HCT116 (cell line): ENCODE data around the gene TSKU.

Experiments used
- ATF3 ChIP-seq: IDR thresholded peaks from 2 replicates; pipeline ENCODE4 v1.6.1; 2012
- EZH2 ChIP-seq: fragments of 200-600 bp; sonication (generic); IDR thresholded peaks from 2 replicates; pipeline ENCODE4 v1.6.1; 2017; ENCODE audit warnings: antibody characterized with exemption, mixed run types
- POLR2A ChIP-seq: IDR thresholded peaks from 2 replicates; pipeline ENCODE4 v1.7.0; 2011; ENCODE audit warnings: borderline replicate concordance; ENCODE audit not compliant: insufficient read depth, insufficient read length; ENCODE audit errors: extremely low read depth
- TCF7L2 ChIP-seq: IDR thresholded peaks from 2 replicates; pipeline ENCODE4 v1.7.0; 2011; ENCODE audit warnings: borderline replicate concordance, inconsistent platforms; ENCODE audit not compliant: insufficient read depth, insufficient read length; ENCODE audit errors: extremely low read depth
- YY1 ChIP-seq: IDR thresholded peaks from 2 replicates; pipeline ENCODE4 v1.6.1; 2011; ENCODE audit warnings: low read length, low read depth, moderate library complexity, mild to moderate bottlenecking; ENCODE audit not compliant: insufficient replicate concordance; ENCODE audit errors: extremely low read depth
- ZNF274 ChIP-seq: fragments of 200-500 bp; sonication (Bioruptor generic); IDR thresholded peaks from 2 replicates; pipeline ENCODE4 v1.6.1; 2014; ENCODE audit warnings: mild to moderate bottlenecking, low read depth, low read length, inconsistent platforms
- TF ChIP-seq, protein P1 (sequence below), 3 experiments: fragments of 200-600 bp in 1 of 3; sonication (generic) in 1 of 3; IDR thresholded peaks in 2 of 3; conservative IDR thresholded peaks in 1 of 3; 2 replicates each; pipeline ENCODE4 v1.5.1; 2012 to 2017; ENCODE audit warnings: low read depth in 2 of 3, low read length in 2 of 3, antibody characterized with exemption in 1 of 3, borderline replicate concordance in 1 of 3, control low read depth in 1 of 3, mild to moderate bottlenecking in 1 of 3, mixed read lengths in 1 of 3, mixed run types in 1 of 3, moderate library complexity in 1 of 3; ENCODE audit not compliant: insufficient read depth in 1 of 3

GRCh38 chr11:76770642-76771445, 12.3 kb upstream of the TSKU start:
- TF ChIP-seq, protein P1, sequence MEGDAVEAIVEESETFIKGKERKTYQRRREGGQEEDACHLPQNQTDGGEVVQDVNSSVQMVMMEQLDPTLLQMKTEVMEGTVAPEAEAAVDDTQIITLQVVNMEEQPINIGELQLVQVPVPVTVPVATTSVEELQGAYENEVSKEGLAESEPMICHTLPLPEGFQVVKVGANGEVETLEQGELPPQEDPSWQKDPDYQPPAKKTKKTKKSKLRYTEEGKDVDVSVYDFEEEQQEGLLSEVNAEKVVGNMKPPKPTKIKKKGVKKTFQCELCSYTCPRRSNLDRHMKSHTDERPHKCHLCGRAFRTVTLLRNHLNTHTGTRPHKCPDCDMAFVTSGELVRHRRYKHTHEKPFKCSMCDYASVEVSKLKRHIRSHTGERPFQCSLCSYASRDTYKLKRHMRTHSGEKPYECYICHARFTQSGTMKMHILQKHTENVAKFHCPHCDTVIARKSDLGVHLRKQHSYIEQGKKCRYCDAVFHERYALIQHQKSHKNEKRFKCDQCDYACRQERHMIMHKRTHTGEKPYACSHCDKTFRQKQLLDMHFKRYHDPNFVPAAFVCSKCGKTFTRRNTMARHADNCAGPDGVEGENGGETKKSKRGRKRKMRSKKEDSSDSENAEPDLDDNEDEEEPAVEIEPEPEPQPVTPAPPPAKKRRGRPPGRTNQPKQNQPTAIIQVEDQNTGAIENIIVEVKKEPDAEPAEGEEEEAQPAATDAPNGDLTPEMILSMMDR (IDR thresholded peaks at IDR 0.05 in 2 of 3, conservative IDR thresholded peaks at IDR 0.05 in 1 of 3; ENCODE audit: borderline replicate concordance in 1 of 3, insufficient read depth in 1 of 3, low read depth in 2 of 3, low read length in 2 of 3) = no peak
- TF ChIP-seq ZNF274 (no peak), EZH2 (no peak), ATF3 (no peak), YY1 (no peak), TCF7L2 (no peak), POLR2A (no peak)
